HepG2 (cell line): ENCODE measurements around the gene GINS2. TPM values are rescaled to one million over a fixed set of nuclear protein-coding genes. Genes with fewer than 3 reads are reported as not detected.

Experiments used
- CBX2 ChIP-seq, 2 experiments: fragments of 200-600 bp in 1 of 2; sonication (generic); formaldehyde crosslinking in 1 of 2; IDR thresholded peaks; 2 replicates each; pipeline versions ENCODE4 v1.7.0 to v1.8.1; 2018 to 2022; ENCODE audit warnings: low read depth in 2 of 2, low read length in 1 of 2, mild to moderate bottlenecking in 1 of 2, missing genetic modification reagents in 1 of 2
- CREM ChIP-seq, 2 experiments: sonication (generic) in 1 of 2; formaldehyde crosslinking in 1 of 2; IDR thresholded peaks; 2 replicates each; pipeline versions ENCODE4 v1.4.0 to v1.6.1; 2016 to 2020; ENCODE audit warnings: antibody characterized with exemption in 1 of 2, mild to moderate bottlenecking in 1 of 2, missing genetic modification reagents in 1 of 2
- DNMT3B ChIP-seq: conservative IDR thresholded peaks from 2 replicates; pipeline ENCODE4 v1.6.1; 2016; ENCODE audit warnings: missing biosample characterization, control low read depth
- JARID2 ChIP-seq: sonication (generic); formaldehyde crosslinking; IDR thresholded peaks from 2 replicates; pipeline ENCODE4 v1.8.1; 2023; ENCODE audit warnings: missing genetic modification reagents, inconsistent platforms; ENCODE audit not compliant: insufficient replicate concordance
- MEIS2 ChIP-seq: sonication (generic); formaldehyde crosslinking; IDR thresholded peaks from 2 replicates; pipeline ENCODE4 v1.9.0; 2021; ENCODE audit warnings: mild to moderate bottlenecking, missing genetic modification reagents
- NFIC ChIP-seq: IDR thresholded peaks from 2 replicates; pipeline ENCODE4 v1.6.1; 2012; ENCODE audit warnings: mild to moderate bottlenecking, low read length, inconsistent platforms
- SP1 ChIP-seq, 2 experiments: fragments of 450-650 bp in 1 of 2; sonication (generic) in 1 of 2; formaldehyde crosslinking in 1 of 2; IDR thresholded peaks; 2 replicates each; pipeline versions ENCODE4 v1.4.0 to v1.6.1; 2016 to 2020; ENCODE audit warnings: missing genetic modification reagents in 1 of 2
- SP4 ChIP-seq: sonication (generic); formaldehyde crosslinking; IDR thresholded peaks from 2 replicates; pipeline ENCODE4 v1.8.1; 2023; ENCODE audit warnings: mild to moderate bottlenecking, missing genetic modification reagents
- SRF ChIP-seq: IDR thresholded peaks from 2 replicates; pipeline ENCODE4 v1.6.1; 2011; ENCODE audit warnings: mild to moderate bottlenecking, low read depth, low read length, moderate library complexity
- TOE1 ChIP-seq: sonication (generic); formaldehyde crosslinking; IDR thresholded peaks from 2 replicates; pipeline ENCODE4 v1.4.0; 2020; ENCODE audit warnings: mild to moderate bottlenecking, missing genetic modification reagents
- ZFP37 ChIP-seq: sonication (generic); formaldehyde crosslinking; IDR thresholded peaks from 2 replicates; pipeline ENCODE4 v1.4.0; 2020; ENCODE audit warnings: missing genetic modification reagents, borderline replicate concordance
- ZFYVE20 ChIP-seq: sonication (generic); formaldehyde crosslinking; IDR thresholded peaks from 2 replicates; pipeline ENCODE4 v1.8.0; 2023; ENCODE audit warnings: low read depth, mild to moderate bottlenecking, moderate library complexity, missing genetic modification reagents, borderline replicate concordance
- ZNF616 ChIP-seq: sonication (generic); formaldehyde crosslinking; IDR thresholded peaks from 2 replicates; pipeline ENCODE4 v1.5.0; 2020; ENCODE audit warnings: low read depth, mild to moderate bottlenecking, missing genetic modification reagents
- polyA plus RNA-seq, 8 experiments: library from polyadenylated mRNA; depleted of rRNA in 3 of 8; stranded (reverse) in 7 of 8; unstranded in 1 of 8; fragments of >200 nt; fragmentation: Illumina TruSeq in 4 of 8; extraction: Trizol in 4 of 8; gene quantifications; 2 replicates each; pipeline versions ENCODE4 v1.2.1 to v1.2.3, GENCODE V29; 2011 to 2016; ENCODE audit warnings: low read depth in 4 of 8, missing spikeins in 1 of 8, mixed read lengths in 1 of 8; ENCODE audit not compliant: insufficient read depth in 1 of 8
- total RNA-seq, 5 experiments: library from RNA; depleted of rRNA; stranded (reverse); fragments of >200 nt; fragmentation: Illumina TruSeq; extraction: Trizol; gene quantifications; 2 replicates each; pipeline ENCODE4 v1.2.3, GENCODE V29; 2016; ENCODE audit warnings: low read depth in 1 of 5
- TF ChIP-seq, protein P1 (sequence below): sonication (generic); formaldehyde crosslinking; IDR thresholded peaks from 2 replicates; pipeline ENCODE4 v1.5.0; 2020; ENCODE audit warnings: mild to moderate bottlenecking, missing genetic modification reagents, borderline replicate concordance
- TF ChIP-seq, protein P2 (sequence below): sonication (generic); formaldehyde crosslinking; IDR thresholded peaks from 2 replicates; pipeline ENCODE4 v1.4.0; 2020; ENCODE audit warnings: missing genetic modification reagents
- TF ChIP-seq, protein P3 (sequence below): sonication (generic); formaldehyde crosslinking; IDR thresholded peaks from 2 replicates; pipeline ENCODE4 v1.5.0; 2020; ENCODE audit warnings: mild to moderate bottlenecking, missing genetic modification reagents

GINS2 gene
- total and polyA plus RNA-seq, 2 of the 13 experiments (the other 11 are each of a cell fraction or from before 2014, with no cell fraction given) = 10.6 to 48.3 TPM

DNA sequence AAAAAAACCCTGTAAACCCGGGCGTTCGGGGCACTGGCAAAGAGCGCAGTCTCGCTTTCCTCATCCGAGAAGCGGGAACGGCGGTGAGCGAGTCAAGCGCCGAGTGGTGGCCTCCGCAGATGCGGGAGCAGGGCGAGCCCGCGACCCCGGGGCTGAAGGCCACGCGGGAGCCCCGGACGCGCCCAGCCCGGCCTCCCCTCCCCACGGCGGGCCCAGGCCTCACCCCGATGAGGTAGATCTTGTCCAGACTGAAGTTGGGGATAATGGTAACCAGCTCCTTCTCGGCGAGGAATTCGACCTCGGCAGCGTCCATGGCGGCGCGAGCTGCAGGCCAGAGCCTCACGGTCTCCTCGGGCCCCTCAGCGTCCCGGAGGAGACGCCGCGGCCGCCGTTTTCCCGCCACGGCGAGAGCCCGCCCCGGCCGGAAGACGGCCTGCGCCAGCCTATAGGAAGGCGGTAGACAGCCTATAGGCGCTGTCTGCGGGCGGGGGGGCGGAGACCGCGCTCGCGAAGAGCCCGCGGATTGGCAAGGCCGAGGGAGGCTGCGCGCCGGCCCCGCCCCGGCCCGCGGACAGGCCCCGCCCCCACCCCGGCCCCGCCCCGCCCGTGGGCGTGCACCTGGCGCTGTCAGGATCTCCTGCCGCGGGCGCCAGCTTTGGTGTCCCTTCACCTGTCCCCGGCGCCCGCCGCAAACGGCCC, at the start of gene GINS2 (continued):
- TF ChIP-seq, protein P1, sequence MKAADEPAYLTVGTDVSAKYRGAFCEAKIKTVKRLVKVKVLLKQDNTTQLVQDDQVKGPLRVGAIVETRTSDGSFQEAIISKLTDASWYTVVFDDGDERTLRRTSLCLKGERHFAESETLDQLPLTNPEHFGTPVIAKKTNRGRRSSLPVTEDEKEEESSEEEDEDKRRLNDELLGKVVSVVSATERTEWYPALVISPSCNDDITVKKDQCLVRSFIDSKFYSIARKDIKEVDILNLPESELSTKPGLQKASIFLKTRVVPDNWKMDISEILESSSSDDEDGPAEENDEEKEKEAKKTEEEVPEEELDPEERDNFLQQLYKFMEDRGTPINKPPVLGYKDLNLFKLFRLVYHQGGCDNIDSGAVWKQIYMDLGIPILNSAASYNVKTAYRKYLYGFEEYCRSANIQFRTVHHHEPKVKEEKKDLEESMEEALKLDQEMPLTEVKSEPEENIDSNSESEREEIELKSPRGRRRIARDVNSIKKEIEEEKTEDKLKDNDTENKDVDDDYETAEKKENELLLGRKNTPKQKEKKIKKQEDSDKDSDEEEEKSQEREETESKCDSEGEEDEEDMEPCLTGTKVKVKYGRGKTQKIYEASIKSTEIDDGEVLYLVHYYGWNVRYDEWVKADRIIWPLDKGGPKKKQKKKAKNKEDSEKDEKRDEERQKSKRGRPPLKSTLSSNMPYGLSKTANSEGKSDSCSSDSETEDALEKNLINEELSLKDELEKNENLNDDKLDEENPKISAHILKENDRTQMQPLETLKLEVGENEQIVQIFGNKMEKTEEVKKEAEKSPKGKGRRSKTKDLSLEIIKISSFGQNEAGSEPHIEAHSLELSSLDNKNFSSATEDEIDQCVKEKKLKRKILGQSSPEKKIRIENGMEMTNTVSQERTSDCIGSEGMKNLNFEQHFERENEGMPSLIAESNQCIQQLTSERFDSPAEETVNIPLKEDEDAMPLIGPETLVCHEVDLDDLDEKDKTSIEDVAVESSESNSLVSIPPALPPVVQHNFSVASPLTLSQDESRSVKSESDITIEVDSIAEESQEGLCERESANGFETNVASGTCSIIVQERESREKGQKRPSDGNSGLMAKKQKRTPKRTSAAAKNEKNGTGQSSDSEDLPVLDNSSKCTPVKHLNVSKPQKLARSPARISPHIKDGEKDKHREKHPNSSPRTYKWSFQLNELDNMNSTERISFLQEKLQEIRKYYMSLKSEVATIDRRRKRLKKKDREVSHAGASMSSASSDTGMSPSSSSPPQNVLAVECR (CRISPR knock-in tag) = peak; percentile 96
- TF ChIP-seq ZNF616 (no peak), MEIS2 (CRISPR knock-in tag) (peak; percentile 83), ZFP37 (0 out of 2 replicates have a peak, but pooled peaks have one; percentile 58), SP4 (CRISPR knock-in tag) (peak; percentile 99), CBX2 (IDR thresholded peaks at IDR 0.05; ENCODE audit: low read depth, low read length) (no peak), CBX2 (CRISPR knock-in tag; IDR thresholded peaks at IDR 0.05; ENCODE audit: low read depth) (no peak), NFIC (no peak), JARID2 (CRISPR knock-in tag) (no peak), ZFYVE20 (CRISPR knock-in tag) (peak; percentile 51; the same call in 1 of the 2 replicates), TOE1 (CRISPR knock-in tag) (0 out of 2 replicates have a peak, but pooled peaks have one; percentile 63), SRF (no peak), CREM (IDR thresholded peaks at IDR 0.05) (no peak), CREM (CRISPR knock-in tag; IDR thresholded peaks at IDR 0.05) (no peak), SP1 (IDR thresholded peaks at IDR 0.05) (no peak), SP1 (CRISPR knock-in tag; IDR thresholded peaks at IDR 0.05) (peak; percentile 98), DNMT3B (no peak)
- TF ChIP-seq, protein P2, sequence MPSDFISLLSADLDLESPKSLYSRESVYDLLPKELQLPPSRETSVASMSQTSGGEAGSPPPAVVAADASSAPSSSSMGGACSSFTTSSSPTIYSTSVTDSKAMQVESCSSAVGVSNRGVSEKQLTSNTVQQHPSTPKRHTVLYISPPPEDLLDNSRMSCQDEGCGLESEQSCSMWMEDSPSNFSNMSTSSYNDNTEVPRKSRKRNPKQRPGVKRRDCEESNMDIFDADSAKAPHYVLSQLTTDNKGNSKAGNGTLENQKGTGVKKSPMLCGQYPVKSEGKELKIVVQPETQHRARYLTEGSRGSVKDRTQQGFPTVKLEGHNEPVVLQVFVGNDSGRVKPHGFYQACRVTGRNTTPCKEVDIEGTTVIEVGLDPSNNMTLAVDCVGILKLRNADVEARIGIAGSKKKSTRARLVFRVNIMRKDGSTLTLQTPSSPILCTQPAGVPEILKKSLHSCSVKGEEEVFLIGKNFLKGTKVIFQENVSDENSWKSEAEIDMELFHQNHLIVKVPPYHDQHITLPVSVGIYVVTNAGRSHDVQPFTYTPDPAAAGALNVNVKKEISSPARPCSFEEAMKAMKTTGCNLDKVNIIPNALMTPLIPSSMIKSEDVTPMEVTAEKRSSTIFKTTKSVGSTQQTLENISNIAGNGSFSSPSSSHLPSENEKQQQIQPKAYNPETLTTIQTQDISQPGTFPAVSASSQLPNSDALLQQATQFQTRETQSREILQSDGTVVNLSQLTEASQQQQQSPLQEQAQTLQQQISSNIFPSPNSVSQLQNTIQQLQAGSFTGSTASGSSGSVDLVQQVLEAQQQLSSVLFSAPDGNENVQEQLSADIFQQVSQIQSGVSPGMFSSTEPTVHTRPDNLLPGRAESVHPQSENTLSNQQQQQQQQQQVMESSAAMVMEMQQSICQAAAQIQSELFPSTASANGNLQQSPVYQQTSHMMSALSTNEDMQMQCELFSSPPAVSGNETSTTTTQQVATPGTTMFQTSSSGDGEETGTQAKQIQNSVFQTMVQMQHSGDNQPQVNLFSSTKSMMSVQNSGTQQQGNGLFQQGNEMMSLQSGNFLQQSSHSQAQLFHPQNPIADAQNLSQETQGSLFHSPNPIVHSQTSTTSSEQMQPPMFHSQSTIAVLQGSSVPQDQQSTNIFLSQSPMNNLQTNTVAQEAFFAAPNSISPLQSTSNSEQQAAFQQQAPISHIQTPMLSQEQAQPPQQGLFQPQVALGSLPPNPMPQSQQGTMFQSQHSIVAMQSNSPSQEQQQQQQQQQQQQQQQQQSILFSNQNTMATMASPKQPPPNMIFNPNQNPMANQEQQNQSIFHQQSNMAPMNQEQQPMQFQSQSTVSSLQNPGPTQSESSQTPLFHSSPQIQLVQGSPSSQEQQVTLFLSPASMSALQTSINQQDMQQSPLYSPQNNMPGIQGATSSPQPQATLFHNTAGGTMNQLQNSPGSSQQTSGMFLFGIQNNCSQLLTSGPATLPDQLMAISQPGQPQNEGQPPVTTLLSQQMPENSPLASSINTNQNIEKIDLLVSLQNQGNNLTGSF (CRISPR knock-in tag) = peak; percentile 89
- TF ChIP-seq, protein P3, sequence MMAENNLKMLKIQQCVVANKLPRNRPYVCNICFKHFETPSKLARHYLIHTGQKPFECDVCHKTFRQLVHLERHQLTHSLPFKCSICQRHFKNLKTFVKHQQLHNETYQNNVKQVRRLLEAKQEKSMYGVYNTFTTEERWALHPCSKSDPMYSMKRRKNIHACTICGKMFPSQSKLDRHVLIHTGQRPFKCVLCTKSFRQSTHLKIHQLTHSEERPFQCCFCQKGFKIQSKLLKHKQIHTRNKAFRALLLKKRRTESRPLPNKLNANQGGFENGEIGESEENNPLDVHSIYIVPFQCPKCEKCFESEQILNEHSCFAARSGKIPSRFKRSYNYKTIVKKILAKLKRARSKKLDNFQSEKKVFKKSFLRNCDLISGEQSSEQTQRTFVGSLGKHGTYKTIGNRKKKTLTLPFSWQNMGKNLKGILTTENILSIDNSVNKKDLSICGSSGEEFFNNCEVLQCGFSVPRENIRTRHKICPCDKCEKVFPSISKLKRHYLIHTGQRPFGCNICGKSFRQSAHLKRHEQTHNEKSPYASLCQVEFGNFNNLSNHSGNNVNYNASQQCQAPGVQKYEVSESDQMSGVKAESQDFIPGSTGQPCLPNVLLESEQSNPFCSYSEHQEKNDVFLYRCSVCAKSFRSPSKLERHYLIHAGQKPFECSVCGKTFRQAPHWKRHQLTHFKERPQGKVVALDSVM (CRISPR knock-in tag) = no peak; the same call in 1 of the 2 replicates
